ENCODE results near the gene POP4. TPM values are rescaled to one million over a fixed set of nuclear protein-coding genes. Genes with fewer than 3 reads are reported as not detected.

The POP4 gene
- total and polyA plus RNA-seq, 9 of the 15 experiments (the other 6 are each of a cell fraction or from before 2014, with no cell fraction given), result 42.1 to 128 (median 99.0) TPM

- TF ChIP-seq ZNF449 (CRISPR knock-in tag; IDR thresholded peaks at IDR 0.05), result peak; percentile 84
- no peak for TF ChIP-seq FOS (IDR thresholded peaks at IDR 0.05; ENCODE audit: extremely low read depth, insufficient read length)
- TF ChIP-seq CREB3 (tag; conservative IDR thresholded peaks at IDR 0.05; ENCODE audit: low read depth), result peak; percentile 82
- TF ChIP-seq ESRRA (IDR thresholded peaks at IDR 0.05; ENCODE audit: borderline replicate concordance, low read depth), result no peak
- no peak for TF ChIP-seq RREB1 (CRISPR knock-in tag; IDR thresholded peaks at IDR 0.05)
- no peak for TF ChIP-seq CHCHD3 (CRISPR knock-in tag; IDR thresholded peaks at IDR 0.05)
- no peak for TF ChIP-seq BCLAF1 (IDR thresholded peaks at IDR 0.05; ENCODE audit: borderline replicate concordance in 1 of 2, control insufficient read depth in 1 of 2, low read depth in 2 of 2, low read length in 1 of 2)
- no peak for TF ChIP-seq ZNF143 (CRISPR knock-in tag; IDR thresholded peaks at IDR 0.05)
- no peak for TF ChIP-seq ZBTB34 (CRISPR knock-in tag; IDR thresholded peaks at IDR 0.05)
- TF ChIP-seq CBX5 (IDR thresholded peaks at IDR 0.05; ENCODE audit: borderline replicate concordance, low read depth), result no peak
- no peak for TF ChIP-seq ZBTB5 (IDR thresholded peaks at IDR 0.05)
Observed at GRCh38 chr19:29643361-29643935, 37.4 kb downstream of the POP4 start (continued).

Data from K562 (cell line).